ENCODE data around the gene NME5. TPM values are rescaled to one million over a fixed set of nuclear protein-coding genes. Genes with fewer than 3 reads are reported as not detected.

NME5 gene
- total and polyA plus RNA-seq, 2 of the 13 experiments (the other 11 are each of a cell fraction or from before 2014, with no cell fraction given) = 0.18 TPM; not detected in 1

DNA sequence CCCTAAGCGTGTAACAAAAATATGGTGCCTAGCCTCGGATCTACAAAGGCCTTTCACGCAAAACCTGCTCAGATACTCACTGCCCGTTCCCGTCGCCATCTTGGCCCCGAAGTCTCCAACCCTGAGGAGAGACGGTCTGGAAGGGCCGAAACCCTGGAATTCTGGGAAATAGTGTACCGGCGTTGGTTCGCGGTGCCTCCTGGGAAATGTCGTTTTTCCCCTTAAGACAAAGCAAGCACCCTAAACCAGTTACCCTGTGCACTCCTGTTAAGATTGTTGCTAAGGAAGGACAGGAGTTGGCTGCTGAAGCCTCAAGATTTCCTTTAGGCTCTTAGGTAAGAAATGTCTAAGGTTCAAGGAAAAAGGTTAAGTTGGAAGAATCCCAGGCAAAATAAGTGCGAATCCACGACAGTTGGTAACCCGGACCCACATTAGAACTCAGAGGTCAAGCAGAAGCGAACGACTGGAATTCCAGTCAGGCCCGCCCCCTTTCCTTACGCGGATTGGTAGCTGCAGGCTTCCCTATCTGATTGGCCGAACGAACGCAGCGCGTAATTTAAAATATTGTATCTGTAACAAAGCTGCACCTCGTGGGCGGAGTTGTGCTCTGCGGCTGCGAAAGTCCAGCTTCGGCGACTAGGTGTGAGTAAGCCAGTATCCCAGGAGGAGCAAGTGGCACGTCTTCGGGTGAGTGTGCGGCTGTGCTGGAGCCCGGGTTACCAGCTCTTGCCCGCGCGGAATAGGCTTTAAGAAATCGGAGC is 39.5 kb upstream of the NME5 start, which contains the start of the genes BRD8 and KIF20A (continued):
- TF ChIP-seq, protein P1, sequence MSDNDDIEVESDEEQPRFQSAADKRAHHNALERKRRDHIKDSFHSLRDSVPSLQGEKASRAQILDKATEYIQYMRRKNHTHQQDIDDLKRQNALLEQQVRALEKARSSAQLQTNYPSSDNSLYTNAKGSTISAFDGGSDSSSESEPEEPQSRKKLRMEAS (IDR thresholded peaks at IDR 0.05) = peak; percentile 97
- TF ChIP-seq ZNF761 (CRISPR knock-in tag; conservative IDR thresholded peaks at IDR 0.05) (0 out of 2 replicates have a peak, but pooled peaks have one; percentile 32), NR2F6 (IDR thresholded peaks at IDR 0.05) (peak; percentile 66), NR2F6 (CRISPR knock-in tag; IDR thresholded peaks at IDR 0.05) (peak; percentile 43), ELF4 (CRISPR knock-in tag; IDR thresholded peaks at IDR 0.05; ENCODE audit: borderline replicate concordance) (peak; percentile 45; the same call in 1 of the 2 replicates), SOX6 (IDR thresholded peaks at IDR 0.05) (no peak), SOX6 (CRISPR knock-in tag; IDR thresholded peaks at IDR 0.05) (peak; percentile 40; the same call in 1 of the 2 replicates), ZSCAN21 (CRISPR knock-in tag; IDR thresholded peaks at IDR 0.05; ENCODE audit: borderline replicate concordance) (no peak), ZNF33A (CRISPR knock-in tag; IDR thresholded peaks at IDR 0.05; ENCODE audit: borderline replicate concordance) (no peak), NFIC (IDR thresholded peaks at IDR 0.05; ENCODE audit: low read length) (0 out of 2 replicates have a peak, but pooled peaks have one; percentile 46), NAIF1 (CRISPR knock-in tag; IDR thresholded peaks at IDR 0.05; ENCODE audit: borderline replicate concordance) (peak; percentile 55; the same call in 1 of the 2 replicates), EED (CRISPR knock-in tag; IDR thresholded peaks at IDR 0.05) (no peak), KMT2A (CRISPR knock-in tag; IDR thresholded peaks at IDR 0.05) (peak; percentile 54; the same call in 1 of the 2 replicates), ZBTB7A (CRISPR knock-in tag; IDR thresholded peaks at IDR 0.05) (no peak), ZNF607 (CRISPR knock-in tag; IDR thresholded peaks at IDR 0.05; ENCODE audit: borderline replicate concordance) (0 out of 2 replicates have a peak, but pooled peaks have one; percentile 62), MED13 (CRISPR knock-in tag; IDR thresholded peaks at IDR 0.05) (peak; percentile 26; the same call in 1 of the 2 replicates), KMT2B (CRISPR knock-in tag; IDR thresholded peaks at IDR 0.05) (peak; percentile 64; the same call in 1 of the 2 replicates)
- TF ChIP-seq, protein P2, sequence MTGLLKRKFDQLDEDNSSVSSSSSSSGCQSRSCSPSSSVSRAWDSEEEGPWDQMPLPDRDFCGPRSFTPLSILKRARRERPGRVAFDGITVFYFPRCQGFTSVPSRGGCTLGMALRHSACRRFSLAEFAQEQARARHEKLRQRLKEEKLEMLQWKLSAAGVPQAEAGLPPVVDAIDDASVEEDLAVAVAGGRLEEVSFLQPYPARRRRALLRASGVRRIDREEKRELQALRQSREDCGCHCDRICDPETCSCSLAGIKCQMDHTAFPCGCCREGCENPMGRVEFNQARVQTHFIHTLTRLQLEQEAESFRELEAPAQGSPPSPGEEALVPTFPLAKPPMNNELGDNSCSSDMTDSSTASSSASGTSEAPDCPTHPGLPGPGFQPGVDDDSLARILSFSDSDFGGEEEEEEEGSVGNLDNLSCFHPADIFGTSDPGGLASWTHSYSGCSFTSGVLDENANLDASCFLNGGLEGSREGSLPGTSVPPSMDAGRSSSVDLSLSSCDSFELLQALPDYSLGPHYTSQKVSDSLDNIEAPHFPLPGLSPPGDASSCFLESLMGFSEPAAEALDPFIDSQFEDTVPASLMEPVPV (CRISPR knock-in tag; IDR thresholded peaks at IDR 0.05) = peak; percentile 25
- TF ChIP-seq, protein P3, sequence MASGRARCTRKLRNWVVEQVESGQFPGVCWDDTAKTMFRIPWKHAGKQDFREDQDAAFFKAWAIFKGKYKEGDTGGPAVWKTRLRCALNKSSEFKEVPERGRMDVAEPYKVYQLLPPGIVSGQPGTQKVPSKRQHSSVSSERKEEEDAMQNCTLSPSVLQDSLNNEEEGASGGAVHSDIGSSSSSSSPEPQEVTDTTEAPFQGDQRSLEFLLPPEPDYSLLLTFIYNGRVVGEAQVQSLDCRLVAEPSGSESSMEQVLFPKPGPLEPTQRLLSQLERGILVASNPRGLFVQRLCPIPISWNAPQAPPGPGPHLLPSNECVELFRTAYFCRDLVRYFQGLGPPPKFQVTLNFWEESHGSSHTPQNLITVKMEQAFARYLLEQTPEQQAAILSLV (CRISPR knock-in tag; IDR thresholded peaks at IDR 0.05; ENCODE audit: borderline replicate concordance) = peak; percentile 67; the same call in 1 of the 2 replicates
- TF ChIP-seq, protein P4, sequence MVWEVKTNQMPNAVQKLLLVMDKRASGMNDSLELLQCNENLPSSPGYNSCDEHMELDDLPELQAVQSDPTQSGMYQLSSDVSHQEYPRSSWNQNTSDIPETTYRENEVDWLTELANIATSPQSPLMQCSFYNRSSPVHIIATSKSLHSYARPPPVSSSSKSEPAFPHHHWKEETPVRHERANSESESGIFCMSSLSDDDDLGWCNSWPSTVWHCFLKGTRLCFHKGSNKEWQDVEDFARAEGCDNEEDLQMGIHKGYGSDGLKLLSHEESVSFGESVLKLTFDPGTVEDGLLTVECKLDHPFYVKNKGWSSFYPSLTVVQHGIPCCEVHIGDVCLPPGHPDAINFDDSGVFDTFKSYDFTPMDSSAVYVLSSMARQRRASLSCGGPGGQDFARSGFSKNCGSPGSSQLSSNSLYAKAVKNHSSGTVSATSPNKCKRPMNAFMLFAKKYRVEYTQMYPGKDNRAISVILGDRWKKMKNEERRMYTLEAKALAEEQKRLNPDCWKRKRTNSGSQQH (CRISPR knock-in tag; IDR thresholded peaks at IDR 0.05; ENCODE audit: low read depth) = peak; percentile 97
- TF ChIP-seq, protein P5, sequence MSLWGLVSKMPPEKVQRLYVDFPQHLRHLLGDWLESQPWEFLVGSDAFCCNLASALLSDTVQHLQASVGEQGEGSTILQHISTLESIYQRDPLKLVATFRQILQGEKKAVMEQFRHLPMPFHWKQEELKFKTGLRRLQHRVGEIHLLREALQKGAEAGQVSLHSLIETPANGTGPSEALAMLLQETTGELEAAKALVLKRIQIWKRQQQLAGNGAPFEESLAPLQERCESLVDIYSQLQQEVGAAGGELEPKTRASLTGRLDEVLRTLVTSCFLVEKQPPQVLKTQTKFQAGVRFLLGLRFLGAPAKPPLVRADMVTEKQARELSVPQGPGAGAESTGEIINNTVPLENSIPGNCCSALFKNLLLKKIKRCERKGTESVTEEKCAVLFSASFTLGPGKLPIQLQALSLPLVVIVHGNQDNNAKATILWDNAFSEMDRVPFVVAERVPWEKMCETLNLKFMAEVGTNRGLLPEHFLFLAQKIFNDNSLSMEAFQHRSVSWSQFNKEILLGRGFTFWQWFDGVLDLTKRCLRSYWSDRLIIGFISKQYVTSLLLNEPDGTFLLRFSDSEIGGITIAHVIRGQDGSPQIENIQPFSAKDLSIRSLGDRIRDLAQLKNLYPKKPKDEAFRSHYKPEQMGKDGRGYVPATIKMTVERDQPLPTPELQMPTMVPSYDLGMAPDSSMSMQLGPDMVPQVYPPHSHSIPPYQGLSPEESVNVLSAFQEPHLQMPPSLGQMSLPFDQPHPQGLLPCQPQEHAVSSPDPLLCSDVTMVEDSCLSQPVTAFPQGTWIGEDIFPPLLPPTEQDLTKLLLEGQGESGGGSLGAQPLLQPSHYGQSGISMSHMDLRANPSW (CRISPR knock-in tag; IDR thresholded peaks at IDR 0.05; ENCODE audit: borderline replicate concordance) = no peak
- TF ChIP-seq, protein P6, sequence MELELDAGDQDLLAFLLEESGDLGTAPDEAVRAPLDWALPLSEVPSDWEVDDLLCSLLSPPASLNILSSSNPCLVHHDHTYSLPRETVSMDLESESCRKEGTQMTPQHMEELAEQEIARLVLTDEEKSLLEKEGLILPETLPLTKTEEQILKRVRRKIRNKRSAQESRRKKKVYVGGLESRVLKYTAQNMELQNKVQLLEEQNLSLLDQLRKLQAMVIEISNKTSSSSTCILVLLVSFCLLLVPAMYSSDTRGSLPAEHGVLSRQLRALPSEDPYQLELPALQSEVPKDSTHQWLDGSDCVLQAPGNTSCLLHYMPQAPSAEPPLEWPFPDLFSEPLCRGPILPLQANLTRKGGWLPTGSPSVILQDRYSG (CRISPR knock-in tag; IDR thresholded peaks at IDR 0.05) = no peak; the same call in 1 of the 2 replicates
